ENCODE data around the gene SMIM32.

SMIM32 gene

DNA sequence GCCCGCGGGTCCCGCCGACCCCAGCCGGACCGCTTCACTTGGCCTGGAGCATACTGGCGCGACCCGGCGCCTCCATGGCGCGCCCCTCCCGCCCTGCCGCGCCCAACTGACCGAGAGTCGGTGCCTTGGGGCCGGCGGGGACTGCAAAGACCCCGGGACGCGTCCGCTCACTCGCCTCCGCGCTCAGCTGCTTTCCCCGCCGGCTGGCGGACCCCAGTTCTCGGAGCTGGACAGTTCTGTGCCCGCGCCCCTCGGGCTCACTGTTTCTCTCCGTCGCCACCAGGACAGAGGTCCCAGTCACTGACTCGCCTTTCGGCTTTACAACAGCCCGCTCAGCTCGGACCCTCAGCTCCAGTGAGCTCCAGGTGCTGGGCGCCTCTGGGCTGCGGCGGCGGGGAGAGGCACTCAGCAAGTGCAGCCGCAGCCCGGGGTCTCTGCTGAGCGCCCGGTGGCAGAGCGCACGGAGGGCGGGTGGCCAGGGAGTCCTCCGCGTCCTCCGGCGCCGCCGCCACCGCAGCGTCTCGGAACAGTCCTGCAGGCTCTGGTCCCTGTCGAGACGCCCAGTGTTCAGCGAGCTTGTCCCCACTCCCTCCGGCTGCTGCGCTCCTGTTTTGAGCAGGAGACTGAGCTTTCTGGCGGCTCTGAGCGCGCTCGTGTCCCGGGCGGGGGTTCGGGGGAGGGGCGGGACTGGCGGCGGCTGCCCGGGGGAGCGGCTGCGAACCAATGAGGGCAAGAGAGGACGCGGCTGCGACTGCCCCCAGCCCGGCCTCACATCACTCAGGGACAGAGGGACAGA lies at the start of gene SMIM32:
Gene SMIM32 (minus strand): TSS at position 637 of the 796 bp plus-strand sequence. CDS start 638 bp downstream, outside the sequence.
- no peak for FAIRE-seq

DNA sequence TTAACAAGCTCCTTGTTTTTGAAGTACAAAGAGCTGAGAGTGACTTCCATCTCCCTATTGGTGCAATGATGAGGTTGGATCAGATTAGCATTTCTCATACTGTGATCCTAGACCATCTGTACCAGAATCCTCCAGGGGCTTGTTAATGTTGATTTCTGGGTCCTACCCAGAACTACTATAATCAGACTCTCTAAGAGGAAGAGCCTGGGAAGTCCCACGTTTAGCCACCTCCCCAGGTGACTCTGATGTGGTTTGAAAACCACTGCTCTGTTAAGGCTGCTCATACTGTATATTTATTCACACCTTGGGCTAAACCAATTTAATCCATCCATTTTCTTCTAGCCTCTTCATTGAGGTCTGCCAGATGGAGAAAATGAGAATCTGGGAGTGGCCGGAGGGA lies 49.6 kb upstream of the SMIM32 start:
- FAIRE-seq = no peak

DNA sequence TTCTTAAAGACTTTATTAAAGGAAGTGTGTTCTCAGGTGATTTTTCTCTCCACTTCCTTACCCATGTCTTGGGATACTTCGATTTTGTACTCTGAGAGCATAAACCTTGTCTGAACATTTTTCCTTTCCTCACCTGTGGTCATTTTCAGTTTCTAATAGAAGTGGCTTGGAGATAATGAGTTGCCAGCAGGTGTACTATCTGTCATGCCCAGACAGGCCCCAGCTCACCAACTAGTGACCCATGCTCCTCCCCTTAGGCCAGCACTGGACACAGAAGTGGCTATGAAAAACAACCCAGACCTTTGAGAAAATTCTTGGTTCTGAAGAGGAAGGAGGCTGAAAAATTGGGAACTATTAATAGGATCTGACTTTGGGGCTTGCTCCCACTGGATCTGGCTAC lies 49.2 kb upstream of the SMIM32 start:
- FAIRE-seq = no peak

DNA sequence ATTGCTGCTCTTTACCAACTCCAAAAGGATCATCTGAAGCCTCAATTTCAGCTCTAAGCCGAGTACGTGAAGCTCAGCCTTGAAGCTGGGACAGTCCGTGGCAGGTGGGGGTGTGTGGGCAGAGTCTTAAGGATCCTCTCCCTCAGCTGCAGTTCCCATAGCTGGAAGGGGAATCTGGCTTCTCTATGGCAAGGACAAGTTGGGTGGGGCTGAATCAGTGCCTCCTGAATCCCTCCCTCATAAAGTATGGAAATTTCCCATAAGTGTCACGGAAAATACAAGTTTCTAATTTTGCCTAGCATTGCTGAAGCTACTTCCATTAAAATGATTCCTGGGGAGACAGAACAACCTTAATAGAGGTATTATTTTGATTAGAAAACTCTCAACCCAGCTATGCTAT lies 47.9 kb upstream of the SMIM32 start:
- FAIRE-seq = no peak

DNA sequence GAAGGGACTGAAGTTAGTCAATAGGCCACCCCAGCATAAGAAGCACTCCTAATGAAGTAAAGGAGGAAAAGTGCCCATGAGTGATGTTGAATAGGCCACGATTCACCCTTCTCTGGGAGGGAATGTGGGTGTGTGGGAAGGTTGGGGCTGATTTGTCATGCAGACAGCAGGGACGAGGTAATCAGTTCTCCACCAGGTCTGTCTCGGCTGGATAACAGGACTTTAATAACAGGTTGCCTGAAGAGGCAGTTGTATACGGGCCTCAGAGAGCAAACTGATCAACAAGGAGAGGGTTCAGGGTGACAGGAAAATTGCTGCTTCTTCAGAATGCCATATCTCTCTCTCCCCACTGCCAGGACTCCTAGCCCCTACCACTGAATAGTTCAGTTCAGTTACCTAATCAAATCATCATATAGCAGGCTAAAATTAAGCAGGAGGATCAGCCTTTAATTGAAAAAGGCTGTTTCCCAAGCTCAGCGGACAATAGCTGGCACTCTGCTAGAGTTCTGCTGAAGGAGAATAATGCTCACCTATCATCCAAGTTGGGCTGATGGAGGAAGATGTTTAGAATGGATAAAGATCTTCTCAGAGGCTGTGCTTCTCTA lies 43.6 kb upstream of the SMIM32 start:
- no peak for FAIRE-seq

DNA sequence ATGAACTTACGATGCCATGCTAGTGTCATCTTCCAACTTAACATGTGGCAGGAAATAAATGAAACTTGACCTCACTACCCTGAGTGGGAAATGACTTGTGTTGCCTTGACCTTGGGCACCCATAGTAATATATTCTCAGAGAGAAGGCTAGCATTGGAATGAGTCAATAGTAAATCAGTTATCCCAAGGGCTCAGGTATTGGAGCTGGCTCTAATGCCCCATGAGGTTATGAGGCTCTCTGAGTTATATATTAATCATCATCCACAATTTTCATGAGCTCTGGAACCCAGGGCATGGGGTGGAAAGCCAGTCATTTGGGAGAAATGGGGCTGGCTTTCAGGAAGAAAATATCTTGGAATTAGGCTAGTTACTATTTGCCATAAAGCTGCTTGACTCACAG lies 42.4 kb upstream of the SMIM32 start:
- no peak for FAIRE-seq

DNA sequence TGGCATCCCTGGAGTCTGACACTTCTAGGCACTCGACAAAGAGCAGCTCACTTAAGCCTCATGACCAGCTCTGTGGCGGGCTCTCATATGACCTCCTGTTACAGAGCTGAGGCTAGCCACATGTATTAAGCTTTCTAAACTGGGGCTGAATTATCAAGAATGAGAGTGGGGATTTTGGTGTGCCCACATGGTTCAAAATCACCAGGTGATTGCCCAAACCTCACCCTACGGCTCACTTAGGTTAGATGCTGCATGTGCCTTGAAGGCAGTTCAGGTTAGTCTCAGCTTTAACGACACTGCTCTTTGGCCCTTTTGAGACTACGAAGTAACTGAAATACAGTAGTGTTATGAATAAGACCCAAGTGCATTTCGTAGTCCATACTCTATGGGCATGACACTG lies 39.4 kb upstream of the SMIM32 start:
- no peak for FAIRE-seq

DNA sequence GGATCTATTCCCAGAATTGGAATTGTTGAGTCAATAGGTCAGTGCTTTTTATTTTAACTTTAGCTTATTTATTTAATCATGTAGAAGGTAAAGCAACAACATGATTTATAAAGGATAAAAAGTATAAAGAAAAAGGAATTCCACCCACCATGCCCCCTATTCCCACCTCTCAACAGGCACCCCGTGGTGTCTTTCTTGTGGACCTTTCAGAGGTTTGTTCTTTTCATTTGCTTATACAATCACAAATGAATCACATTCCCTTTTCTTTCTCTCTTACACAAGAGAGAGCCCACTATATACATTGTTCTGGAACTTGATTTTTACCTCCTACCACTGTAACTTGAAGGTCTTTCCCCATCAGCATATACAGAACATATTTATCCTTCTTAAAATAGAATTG lies 37.2 kb upstream of the SMIM32 start:
- FAIRE-seq = no peak

DNA sequence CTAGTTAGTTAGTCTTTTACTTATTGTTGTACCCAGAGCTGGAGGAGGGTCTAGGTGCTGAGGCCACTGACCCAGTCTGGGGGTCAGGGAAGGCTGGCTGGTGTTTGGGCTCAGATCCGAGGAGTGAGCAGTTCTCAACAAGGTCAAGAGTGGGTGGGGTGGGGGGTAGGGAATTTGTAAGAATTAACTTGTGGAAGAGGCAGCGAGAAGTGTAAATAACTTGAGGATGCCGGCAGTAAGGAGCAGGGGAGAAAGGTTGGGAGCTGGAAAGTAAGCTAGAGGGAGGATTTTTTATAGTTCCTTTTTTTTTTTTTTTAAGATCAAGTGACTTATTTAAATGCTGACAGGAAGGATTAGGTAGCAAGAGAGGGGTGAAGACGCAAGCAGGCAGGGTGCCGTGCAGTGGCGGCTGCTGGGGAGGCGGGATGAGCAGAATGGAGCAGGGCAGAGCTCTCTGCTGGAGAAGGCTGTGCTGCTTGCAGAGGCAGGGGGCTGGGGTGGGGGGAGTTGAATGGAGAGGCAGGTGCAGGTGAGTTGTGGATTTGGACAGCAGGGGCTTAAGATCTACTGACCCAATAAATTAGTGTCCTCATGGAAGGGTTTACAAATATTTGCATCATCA lies 35.3 kb upstream of the SMIM32 start:
- FAIRE-seq = no peak

DNA sequence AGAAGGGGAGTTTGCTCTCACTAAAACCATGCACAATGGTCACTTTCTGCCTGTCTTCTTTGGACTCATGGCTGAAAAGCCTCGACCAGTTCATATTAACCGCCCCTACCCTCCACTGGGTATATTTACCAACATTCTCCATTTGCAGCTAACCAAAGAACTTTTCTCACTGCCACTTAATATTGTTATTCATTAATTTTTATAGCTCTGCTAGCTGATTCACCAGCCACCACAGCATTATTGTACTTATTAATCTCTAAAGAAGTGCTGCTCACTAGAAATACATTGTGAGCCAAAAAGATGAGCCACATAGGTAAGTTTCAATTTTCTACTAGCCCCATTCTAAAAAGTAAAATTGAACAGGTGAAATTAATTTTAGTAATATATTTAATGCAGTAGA lies 33.4 kb upstream of the SMIM32 start:
- FAIRE-seq = no peak

DNA sequence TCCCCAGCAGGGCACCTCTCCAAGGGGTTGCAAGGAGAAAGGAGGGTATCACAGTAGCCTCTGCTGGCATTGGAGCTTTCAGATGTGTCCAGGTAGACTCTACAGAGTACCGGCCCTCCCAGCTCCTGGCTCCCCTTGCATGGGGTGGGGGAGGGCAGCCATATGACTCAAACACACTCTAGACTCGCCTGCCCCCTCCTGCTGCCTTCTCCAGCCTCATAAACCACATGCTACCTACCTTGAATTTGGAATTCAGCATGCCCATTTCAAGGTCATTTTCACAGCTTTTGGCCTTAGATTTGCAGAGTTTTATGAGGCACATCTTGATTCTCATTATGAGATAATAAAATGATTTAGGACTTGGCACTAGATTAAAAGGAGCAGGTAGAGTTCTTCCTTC lies 32.8 kb upstream of the SMIM32 start:
- no peak for FAIRE-seq

DNA sequence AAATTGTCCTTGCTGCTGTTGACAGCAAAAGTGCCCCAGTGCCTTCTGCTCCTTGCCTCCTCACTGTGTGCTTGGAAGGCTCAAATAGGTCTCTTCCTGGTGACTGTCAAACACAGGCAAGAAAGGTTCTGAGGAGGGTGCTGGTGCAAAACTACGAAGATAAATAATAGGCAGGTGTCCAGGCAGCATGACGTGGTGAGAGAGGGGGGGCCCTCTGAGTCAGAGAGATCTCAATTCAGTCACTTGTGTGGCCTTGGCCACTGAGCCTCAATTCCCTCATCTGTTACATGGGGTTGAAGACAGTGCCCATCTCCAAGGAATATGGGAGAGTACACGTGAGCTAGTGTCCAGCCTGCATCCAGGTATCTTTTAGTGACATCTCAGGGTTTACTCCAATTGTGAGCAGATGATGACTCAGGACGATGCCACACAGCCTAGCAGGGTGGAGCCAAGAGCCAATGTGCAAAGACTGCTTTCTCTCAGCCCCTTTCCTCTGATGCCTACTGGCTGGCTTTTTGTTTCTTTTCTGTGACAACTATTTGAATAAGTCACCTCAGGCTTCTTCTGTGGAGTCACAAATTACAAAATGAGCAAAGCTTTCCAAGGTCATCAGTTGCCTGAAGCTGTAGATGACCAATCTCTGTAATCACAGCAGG lies 29.7 kb upstream of the SMIM32 start:
- FAIRE-seq = no peak

DNA sequence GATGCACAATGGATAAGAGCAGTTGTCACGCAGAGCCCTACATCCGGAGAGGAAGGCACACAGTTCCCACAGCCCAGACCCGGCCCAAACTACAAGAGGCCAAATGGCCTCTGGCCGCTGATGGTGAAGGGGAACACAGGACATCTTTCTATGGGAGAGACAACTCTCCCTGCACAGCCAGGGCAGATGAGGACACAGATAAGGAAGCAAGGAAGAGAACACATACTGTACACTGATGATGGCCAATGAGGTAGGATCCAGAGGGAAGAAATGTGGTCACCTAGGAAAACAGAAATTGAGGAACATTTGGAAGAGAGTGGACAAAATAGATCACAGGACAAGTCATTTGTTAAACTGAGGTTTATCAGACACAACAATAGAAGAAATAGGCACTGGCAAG lies 28.4 kb upstream of the SMIM32 start:
- FAIRE-seq = no peak

DNA sequence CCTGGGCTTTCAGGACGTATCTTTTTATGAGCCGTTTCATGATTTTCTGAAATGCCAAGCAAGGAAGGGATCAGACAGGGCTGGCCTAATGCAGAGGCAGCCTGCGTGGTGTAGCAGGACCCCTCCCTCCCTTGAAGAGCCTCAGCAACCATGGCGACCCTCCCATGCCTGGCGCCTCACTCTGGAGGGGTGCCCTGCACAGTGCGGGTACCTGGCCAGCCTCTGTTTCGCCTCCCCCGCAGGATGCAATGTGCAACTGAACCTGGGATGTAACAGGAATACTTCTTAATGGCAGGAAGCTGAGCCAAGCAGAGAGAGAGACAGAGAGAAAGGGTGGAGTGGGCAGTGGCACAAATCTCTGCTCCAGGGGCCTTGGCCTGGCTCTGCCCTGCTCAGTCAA lies 23.3 kb upstream of the SMIM32 start:
- FAIRE-seq = no peak

DNA sequence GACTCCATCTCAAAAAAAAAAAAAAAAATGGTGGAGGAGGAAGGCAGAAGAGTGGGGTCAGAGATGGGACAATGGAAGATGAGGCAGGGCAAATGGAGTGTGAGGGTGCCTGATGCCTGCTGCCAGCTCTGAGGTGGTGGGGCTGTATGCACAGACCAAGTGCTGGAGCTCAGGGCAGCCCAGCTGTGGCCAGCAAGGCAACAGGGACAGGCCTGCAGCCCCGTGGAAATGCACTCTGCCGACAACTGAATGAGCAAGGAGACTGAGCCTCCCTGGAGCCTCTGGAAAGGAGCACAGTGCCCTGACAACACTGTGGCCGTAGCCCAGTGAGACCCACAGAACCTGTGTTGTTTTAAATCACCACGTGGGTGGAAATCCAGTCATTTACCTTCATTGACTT lies 22.9 kb upstream of the SMIM32 start:
- no peak for FAIRE-seq

DNA sequence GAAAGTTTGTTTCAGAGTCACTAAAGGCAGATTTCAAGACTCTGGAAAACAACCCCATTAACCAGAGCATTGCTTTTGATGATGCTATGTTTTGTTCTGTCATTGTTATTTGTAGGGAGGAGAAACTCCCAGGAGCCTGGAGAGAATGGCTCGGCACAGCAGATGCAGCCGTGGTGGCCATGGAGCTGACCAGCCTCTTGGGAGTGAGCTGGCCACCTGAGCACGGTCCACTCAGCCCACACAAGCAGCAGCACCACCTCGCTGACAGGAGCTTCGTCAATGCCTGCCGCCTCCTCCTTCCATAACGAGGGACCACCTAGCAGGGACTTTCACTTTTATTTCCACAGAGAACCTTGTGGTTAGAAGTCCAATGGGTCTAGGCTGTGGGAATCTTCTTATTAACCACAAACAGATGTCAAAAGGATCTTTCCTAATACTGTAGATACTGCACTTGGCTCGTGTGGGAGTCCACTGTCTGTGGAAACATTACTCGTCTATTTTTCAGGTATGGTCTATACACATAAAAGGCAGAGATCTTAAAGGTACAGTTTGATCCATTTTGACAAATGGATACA lies 21.0 kb upstream of the SMIM32 start:
- FAIRE-seq = no peak

DNA sequence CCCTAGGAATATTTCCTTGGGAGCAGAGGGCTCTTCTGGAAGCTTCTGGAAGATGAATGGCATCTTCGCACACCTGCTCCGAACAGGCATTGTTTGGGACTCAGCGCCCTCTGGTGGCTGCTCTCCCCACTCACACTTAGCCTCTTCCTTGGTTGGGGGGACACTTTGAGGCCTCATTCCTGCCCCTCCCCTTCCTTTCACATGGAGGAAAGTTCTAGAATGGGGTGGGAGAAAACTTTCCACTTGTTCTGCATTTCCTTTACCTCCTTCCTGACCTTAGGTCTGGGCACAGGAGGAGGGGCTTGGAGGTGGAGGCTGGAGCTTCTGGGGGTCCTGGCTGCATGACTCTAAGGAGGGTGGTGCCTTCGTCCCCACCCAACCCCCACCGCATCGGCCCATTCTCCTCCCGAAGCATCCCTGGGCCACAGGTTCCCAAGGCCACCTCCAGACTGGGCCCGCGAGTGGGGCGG lies 19.3 kb upstream of the SMIM32 start:
- no peak for FAIRE-seq

DNA sequence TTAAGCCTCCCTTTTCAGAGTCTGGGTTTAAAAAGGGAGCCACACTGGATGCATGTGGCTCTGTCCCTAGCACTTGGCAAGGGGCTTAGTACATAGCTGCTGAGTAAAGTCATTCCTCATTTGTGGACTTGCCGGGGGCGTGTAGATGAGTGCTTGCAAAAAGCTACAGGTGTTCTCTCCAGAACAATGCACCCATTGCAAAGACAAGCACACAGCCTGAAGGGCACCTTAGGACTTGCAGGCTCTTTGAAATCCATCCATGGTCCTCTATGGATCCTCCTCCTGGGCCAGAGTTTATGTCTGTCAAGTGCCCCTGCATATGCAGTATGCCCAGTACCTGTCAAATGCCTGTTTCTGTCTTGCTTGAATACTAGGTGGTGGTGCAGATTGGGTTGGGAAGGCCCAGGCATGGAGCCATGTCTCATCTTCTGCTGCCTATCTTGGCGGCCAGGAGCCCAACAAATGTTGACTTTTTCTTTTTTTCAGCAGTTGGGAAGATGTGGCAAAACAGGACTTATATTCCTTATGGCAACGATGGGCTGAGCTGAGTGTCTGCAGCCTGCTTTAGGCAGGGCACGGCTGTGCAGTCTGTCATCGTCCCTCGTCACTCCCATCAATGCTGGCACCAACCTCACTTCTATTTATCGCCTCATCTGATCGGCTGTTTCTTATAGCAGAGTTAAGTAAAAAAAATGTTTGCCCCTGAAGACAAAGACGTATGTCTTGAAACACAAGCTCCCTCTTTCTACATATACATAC lies 18.5 kb upstream of the SMIM32 start:
- no peak for FAIRE-seq

DNA sequence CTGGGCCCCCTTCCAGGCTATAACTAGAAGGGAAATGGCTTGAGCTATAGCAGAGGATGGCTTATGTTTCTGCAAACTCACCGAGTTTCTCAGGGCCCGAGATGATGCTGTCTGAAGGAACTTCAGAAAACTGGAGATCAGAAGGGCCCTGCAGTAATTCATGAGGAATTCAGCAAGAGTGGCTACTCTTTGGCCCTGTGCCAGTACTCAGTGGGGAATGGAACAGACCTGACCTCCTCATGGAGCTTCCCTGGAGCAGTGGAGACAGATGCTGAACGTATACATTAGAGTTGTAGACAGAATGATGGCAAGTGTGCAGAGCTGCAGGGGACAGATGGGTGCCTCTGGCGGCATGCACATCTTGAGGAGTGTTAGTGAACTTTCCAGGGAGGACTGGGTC lies 17.3 kb upstream of the SMIM32 start:
- no peak for FAIRE-seq

DNA sequence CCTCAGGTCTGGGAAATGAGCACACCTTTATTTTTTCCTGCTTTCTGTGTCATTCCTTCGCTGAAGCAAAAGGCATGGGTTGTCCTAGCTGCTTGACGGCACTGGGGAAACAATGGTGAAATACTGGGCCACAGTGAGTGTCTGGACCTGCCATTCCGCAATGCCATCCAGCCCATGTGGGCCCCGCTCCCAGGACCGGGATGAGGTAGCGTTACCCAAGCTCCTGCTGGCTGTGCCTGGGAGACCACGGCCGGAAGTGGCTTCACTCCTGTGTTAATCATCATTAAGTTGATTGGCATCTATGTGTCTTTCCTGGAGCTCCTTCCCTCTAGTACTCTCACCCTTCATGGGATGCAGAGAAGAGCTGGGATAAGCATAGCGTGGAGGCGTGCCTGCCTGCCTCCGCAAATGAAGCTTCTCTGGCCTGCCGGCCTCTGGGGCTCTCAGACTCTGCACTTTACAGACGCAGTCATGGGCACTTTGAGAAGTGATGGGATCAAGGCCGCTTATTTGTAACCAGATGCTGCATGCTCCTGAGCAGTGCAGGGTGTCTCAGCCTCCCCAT lies 16.5 kb upstream of the SMIM32 start:
- no peak for FAIRE-seq

DNA sequence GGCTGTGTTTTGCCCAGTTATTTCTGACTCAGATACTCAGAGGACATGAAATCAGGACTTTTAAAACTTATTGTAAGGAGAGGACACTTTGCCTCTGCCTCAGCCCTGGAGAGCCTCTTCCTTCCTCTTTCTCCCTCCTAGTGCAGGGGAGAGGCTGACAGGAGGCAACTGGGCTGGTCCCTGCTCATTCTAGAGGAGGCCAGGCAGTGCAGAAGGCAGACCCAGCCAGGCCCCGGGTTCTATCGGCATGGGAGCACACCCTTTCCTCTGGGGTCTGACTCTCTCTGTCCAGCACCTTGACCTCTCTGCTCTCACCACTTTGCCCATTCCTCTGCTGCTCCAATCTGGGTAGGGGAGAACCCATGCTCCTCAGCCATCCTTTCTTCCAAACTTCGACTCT lies 16.0 kb upstream of the SMIM32 start:
- FAIRE-seq = no peak

DNA sequence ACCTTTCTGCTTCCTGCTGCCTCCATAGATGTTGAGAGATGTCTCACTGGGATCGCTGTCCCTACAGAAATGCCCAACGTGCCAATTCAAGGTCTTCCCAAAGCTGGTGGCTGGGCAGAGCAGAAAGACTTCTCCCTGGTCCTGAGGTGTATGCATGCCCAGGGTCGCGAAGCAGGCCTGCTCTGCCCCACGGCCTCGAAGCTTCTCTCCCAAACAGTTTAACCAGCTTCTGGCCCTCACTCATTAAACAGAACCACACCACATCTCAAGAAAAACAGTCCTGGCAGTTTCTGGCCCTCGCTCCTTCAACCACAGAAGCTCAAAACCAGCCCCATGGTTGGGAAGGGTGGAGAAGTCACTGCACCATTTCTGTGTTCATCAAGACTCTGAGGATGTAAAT lies 14.7 kb upstream of the SMIM32 start:
- no peak for FAIRE-seq

Data from A204.1 (cell line).